HepG2 (cell line): ENCODE results near the gene RBM27. TPM values are rescaled to one million over a fixed set of nuclear protein-coding genes. Genes with fewer than 3 reads are reported as not detected.

Experiments used
- ATAC-seq: fragments of 200-7000 bp; cut with Tn5 transposase; 3 replicates; pipeline ENCODE4 v1.9.1; 2020; ENCODE audit warnings: mild to moderate bottlenecking, moderate library complexity
- BruUV-seq: library from RNA; stranded (reverse); fragments of 400-500 nt; replicated peaks from 2 replicates; lab custom pipeline; 2021; lab: Mats Ljungman, UMichigan
- CTCF ChIA-PET: fragments of 300-600 bp; formaldehyde crosslinking; extraction: SDS; loops from one replicate; lab custom pipeline; 2021; ENCODE audit warnings: low total read pairs, inconsistent platforms, low intra/inter-chr PET ratio; lab: Yijun Ruan, JAX
- POLR2A ChIA-PET: fragments of 350-600 bp; sonication (Branson Sonifier 250); formaldehyde crosslinking; loops from one replicate; lab custom pipeline; 2020; ENCODE audit warnings: antibody characterized with exemption, inconsistent platforms; lab: Yijun Ruan, JAX
- DNase-seq: peaks from one replicate; pipeline ENCODE4 v3.0.0-alpha.2; 2015; ENCODE audit warnings: low spot score
- FAIRE-seq: peaks from 3 replicates; lab custom pipeline; 2011; peaks lifted over from hg19 to GRCh38; lab: Jason Lieb, UNC
- H2AFZ ChIP-seq: one replicate; pipeline ENCODE4 v1.6.1; 2011; ENCODE audit warnings: low read length, inconsistent platforms
- H3K27ac ChIP-seq: fragments of 300-600 bp; 3 replicates; pipeline ENCODE4 v1.8.0; 2011; ENCODE audit warnings: mixed run types, mild to moderate bottlenecking, mixed read lengths, low read length, inconsistent platforms; ENCODE audit not compliant: insufficient read depth; ENCODE audit errors: extremely low read length
- H3K27me3 ChIP-seq, 2 experiments: fragments of 200-600 bp in 1 of 2; 2 replicates in 1 of 2; 3 replicates in 1 of 2; pipeline versions ENCODE4 v1.6.0 to v1.8.0; 2011; ENCODE audit warnings: low read length in 2 of 2, mild to moderate bottlenecking in 2 of 2, moderate library complexity in 2 of 2, inconsistent platforms in 1 of 2; ENCODE audit not compliant: insufficient read depth in 2 of 2, control insufficient read depth in 1 of 2
- H3K36me3 ChIP-seq, 2 experiments: fragments of 200-600 bp in 1 of 2; replicated peaks in 1 of 2; 2 replicates in 1 of 2; 3 replicates in 1 of 2; pipeline versions ENCODE4 v1.5.1 to v1.8.0; 2011; ENCODE audit warnings: low read length in 2 of 2, inconsistent platforms in 1 of 2; ENCODE audit not compliant: insufficient read depth in 2 of 2, control insufficient read depth in 1 of 2
- H3K4me1 ChIP-seq: 2 replicates; pipeline ENCODE4 v1.5.1; 2012; ENCODE audit warnings: low read length, inconsistent platforms; ENCODE audit not compliant: insufficient read depth
- H3K4me2 ChIP-seq: 2 replicates; pipeline ENCODE4 v1.6.0; 2011; ENCODE audit warnings: low read depth, low read length, inconsistent platforms
- H3K4me3 ChIP-seq, 3 experiments: fragments of 200-600 bp in 1 of 3; sonication (generic), shearing (Covaris generic) in 1 of 3; replicated peaks in 1 of 3; 2 replicates each; pipeline ENCODE4 v1.5.1; 2011 to 2016; ENCODE audit warnings: low read length in 3 of 3, inconsistent platforms in 2 of 3, low read depth in 2 of 3, mild to moderate bottlenecking in 2 of 3, control low read depth in 1 of 3, mixed read lengths in 1 of 3; ENCODE audit not compliant: insufficient read depth in 1 of 3
- H3K79me2 ChIP-seq: one replicate; pipeline ENCODE4 v1.6.1; 2011; ENCODE audit warnings: low read length, inconsistent platforms; ENCODE audit not compliant: insufficient read depth
- H3K9ac ChIP-seq: 2 replicates; pipeline ENCODE4 v1.6.0; 2011; ENCODE audit warnings: mild to moderate bottlenecking, low read depth, low read length, inconsistent platforms; ENCODE audit not compliant: insufficient read depth
- H3K9me3 ChIP-seq: 2 replicates; pipeline ENCODE4 v1.5.1; 2012; ENCODE audit warnings: mild to moderate bottlenecking, low read length
- H4K20me1 ChIP-seq: 2 replicates; pipeline ENCODE4 v1.6.0; 2011; ENCODE audit warnings: inconsistent platforms, mild to moderate bottlenecking, low read length, moderate library complexity; ENCODE audit not compliant: insufficient read depth
- ARID2 ChIP-seq: sonication (generic); formaldehyde crosslinking; IDR thresholded peaks from 2 replicates; pipeline ENCODE4 v1.8.1; 2022; ENCODE audit warnings: mild to moderate bottlenecking, missing genetic modification reagents, borderline replicate concordance
- EHMT2 ChIP-seq: fragments of 200-600 bp; sonication (generic); IDR thresholded peaks from 2 replicates; pipeline ENCODE4 v1.7.0; 2017; ENCODE audit warnings: antibody characterized with exemption, low read depth, low read length, borderline replicate concordance
- GATAD2A ChIP-seq: IDR thresholded peaks from 2 replicates; pipeline ENCODE4 v1.6.1; 2016
- NPAS2 ChIP-seq: sonication (generic); formaldehyde crosslinking; IDR thresholded peaks from 2 replicates; pipeline ENCODE4 v1.8.0; 2022; ENCODE audit warnings: mild to moderate bottlenecking, missing genetic modification reagents, borderline replicate concordance
- POLR2G ChIP-seq: fragments of 200-400 bp; formaldehyde crosslinking; IDR thresholded peaks from 2 replicates; pipeline ENCODE4 v1.6.1; 2018; ENCODE audit warnings: mild to moderate bottlenecking, low read depth, low read length, moderate library complexity
- U2AF2 ChIP-seq: fragments of 200-400 bp; formaldehyde crosslinking; IDR thresholded peaks from 2 replicates; pipeline ENCODE4 v1.6.1; 2017; ENCODE audit warnings: low read depth, mild to moderate bottlenecking, low read length
- XRCC5 ChIP-seq: fragments of 200-400 bp; formaldehyde crosslinking; optimal IDR thresholded peaks from 2 replicates; pipeline ENCODE3; 2017; ENCODE audit warnings: mild to moderate bottlenecking, low read length
- ZNF484 ChIP-seq: sonication (generic); formaldehyde crosslinking; IDR thresholded peaks from 2 replicates; pipeline ENCODE4 v1.5.1; 2020; ENCODE audit warnings: mild to moderate bottlenecking, low read depth, missing genetic modification reagents, borderline replicate concordance
- WGBS: methylation state at CpG from one replicate; pipeline ENCODE4 v1.1.6; 2017; ENCODE audit warnings: low lambda C conversion rate; 5-methylcytosine and 5-hydroxymethylcytosine counted together
- in situ Hi-C: cut with HindIII; loops from 2 replicates; pipeline ENCODE4 v1.10.0; 2017; ENCODE audit warnings: low pct_unique_long_range_greater_than_20kb; ENCODE audit not compliant: extremely low pct_ligation_motif_present
- intact Hi-C: fragments of 100-400 bp; cut with micrococcal nuclease; formaldehyde crosslinking; loops from one replicate; pipeline ENCODE4 v1.10.0; 2022; ENCODE audit not compliant: unreplicated experiment
- polyA plus RNA-seq, 8 experiments: library from polyadenylated mRNA; depleted of rRNA in 3 of 8; stranded (reverse) in 7 of 8; unstranded in 1 of 8; fragments of >200 nt; fragmentation: Illumina TruSeq in 4 of 8; extraction: Trizol in 4 of 8; gene quantifications; 2 replicates each; pipeline versions ENCODE4 v1.2.1 to v1.2.3, GENCODE V29; 2011 to 2016; ENCODE audit warnings: low read depth in 4 of 8, missing spikeins in 1 of 8, mixed read lengths in 1 of 8; ENCODE audit not compliant: insufficient read depth in 1 of 8
- total RNA-seq, 5 experiments: library from RNA; depleted of rRNA; stranded (reverse); fragments of >200 nt; fragmentation: Illumina TruSeq; extraction: Trizol; gene quantifications; 2 replicates each; pipeline ENCODE4 v1.2.3, GENCODE V29; 2016; ENCODE audit warnings: low read depth in 1 of 5
- TF ChIP-seq, protein P1 (sequence below): sonication (generic); formaldehyde crosslinking; IDR thresholded peaks from 2 replicates; pipeline ENCODE4 v1.4.0; 2020; ENCODE audit warnings: missing genetic modification reagents
- TF ChIP-seq, protein P2 (sequence below): sonication (generic); formaldehyde crosslinking; conservative IDR thresholded peaks from 2 replicates; pipeline ENCODE4 v1.4.0; 2020; ENCODE audit warnings: missing genetic modification reagents
- TF ChIP-seq, protein P3 (sequence below): sonication (generic); formaldehyde crosslinking; IDR thresholded peaks from 2 replicates; pipeline ENCODE4 v1.5.1; 2020; ENCODE audit warnings: missing genetic modification reagents, mild to moderate bottlenecking, borderline replicate concordance
- TF ChIP-seq, protein P4 (sequence below): sonication (generic); formaldehyde crosslinking; IDR thresholded peaks from 2 replicates; pipeline ENCODE4 v1.8.1; 2023; ENCODE audit warnings: missing genetic modification reagents, inconsistent platforms, borderline replicate concordance
- TF ChIP-seq, protein P5 (sequence below): IDR thresholded peaks from 2 replicates; pipeline ENCODE4 v1.6.1; 2016; ENCODE audit warnings: mild to moderate bottlenecking

The RBM27 gene
- total and polyA plus RNA-seq, 2 of the 13 experiments (the other 11 are each of a cell fraction or from before 2014, with no cell fraction given) = 12.9 to 23.4 TPM

DNA sequence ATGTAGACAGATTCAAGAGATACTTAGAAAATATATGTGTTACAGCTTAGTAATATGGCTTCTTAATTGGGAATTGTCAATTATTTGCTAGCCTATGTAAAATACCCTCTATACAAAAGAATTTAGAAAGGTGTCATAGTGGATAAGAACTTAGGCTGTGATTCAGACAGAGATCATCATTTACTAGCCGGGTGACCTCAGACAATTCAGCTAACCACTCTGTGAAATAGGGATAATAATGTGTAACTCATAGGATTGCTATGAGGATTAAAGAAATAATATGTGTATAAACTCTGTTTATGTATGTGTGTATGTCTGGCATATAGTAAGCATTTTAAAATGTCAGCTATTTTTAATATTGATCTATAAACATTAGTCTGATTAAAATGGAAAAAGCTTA lies 15.0 kb upstream of the RBM27 start:
- H2AFZ ChIP-seq = no peak overlapping the region
- ChIA-PET POLR2A (no interaction called here), CTCF (no interaction called here)
- no peak for ATAC-seq
- H3K4me2 ChIP-seq = no peak overlapping the region
- no peak overlapping the region for H3K9ac ChIP-seq
- in situ Hi-C loops (no loop called here), intact Hi-C loops (no loop called here)
- H3K4me1 ChIP-seq = peaks cover 29% of the 10 kb centered on the region
- H3K27me3 ChIP-seq = no peaks in the 10 kb centered on the region
- no peak for FAIRE-seq
- no TSS peak for BruUV-seq
- no peaks in the 10 kb centered on the region for H4K20me1 ChIP-seq
- no peak overlapping the region for H3K4me3 ChIP-seq
- no peaks in the 10 kb centered on the region for H3K36me3 ChIP-seq
- H3K79me2 ChIP-seq = no peaks in the 10 kb centered on the region
- no peak overlapping the region for H3K27ac ChIP-seq
- 0% methylated on average over 1 of the region's 1 CpG for WGBS
- no peaks in the 10 kb centered on the region for H3K9me3 ChIP-seq
- DNase-seq = no peak
- TF ChIP-seq, protein P1, sequence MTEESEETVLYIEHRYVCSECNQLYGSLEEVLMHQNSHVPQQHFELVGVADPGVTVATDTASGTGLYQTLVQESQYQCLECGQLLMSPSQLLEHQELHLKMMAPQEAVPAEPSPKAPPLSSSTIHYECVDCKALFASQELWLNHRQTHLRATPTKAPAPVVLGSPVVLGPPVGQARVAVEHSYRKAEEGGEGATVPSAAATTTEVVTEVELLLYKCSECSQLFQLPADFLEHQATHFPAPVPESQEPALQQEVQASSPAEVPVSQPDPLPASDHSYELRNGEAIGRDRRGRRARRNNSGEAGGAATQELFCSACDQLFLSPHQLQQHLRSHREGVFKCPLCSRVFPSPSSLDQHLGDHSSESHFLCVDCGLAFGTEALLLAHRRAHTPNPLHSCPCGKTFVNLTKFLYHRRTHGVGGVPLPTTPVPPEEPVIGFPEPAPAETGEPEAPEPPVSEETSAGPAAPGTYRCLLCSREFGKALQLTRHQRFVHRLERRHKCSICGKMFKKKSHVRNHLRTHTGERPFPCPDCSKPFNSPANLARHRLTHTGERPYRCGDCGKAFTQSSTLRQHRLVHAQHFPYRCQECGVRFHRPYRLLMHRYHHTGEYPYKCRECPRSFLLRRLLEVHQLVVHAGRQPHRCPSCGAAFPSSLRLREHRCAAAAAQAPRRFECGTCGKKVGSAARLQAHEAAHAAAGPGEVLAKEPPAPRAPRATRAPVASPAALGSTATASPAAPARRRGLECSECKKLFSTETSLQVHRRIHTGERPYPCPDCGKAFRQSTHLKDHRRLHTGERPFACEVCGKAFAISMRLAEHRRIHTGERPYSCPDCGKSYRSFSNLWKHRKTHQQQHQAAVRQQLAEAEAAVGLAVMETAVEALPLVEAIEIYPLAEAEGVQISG = no peak
- TF ChIP-seq, protein P2, sequence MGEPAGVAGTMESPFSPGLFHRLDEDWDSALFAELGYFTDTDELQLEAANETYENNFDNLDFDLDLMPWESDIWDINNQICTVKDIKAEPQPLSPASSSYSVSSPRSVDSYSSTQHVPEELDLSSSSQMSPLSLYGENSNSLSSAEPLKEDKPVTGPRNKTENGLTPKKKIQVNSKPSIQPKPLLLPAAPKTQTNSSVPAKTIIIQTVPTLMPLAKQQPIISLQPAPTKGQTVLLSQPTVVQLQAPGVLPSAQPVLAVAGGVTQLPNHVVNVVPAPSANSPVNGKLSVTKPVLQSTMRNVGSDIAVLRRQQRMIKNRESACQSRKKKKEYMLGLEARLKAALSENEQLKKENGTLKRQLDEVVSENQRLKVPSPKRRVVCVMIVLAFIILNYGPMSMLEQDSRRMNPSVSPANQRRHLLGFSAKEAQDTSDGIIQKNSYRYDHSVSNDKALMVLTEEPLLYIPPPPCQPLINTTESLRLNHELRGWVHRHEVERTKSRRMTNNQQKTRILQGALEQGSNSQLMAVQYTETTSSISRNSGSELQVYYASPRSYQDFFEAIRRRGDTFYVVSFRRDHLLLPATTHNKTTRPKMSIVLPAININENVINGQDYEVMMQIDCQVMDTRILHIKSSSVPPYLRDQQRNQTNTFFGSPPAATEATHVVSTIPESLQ (CRISPR knock-in tag) = no peak
- TF ChIP-seq, protein P3, sequence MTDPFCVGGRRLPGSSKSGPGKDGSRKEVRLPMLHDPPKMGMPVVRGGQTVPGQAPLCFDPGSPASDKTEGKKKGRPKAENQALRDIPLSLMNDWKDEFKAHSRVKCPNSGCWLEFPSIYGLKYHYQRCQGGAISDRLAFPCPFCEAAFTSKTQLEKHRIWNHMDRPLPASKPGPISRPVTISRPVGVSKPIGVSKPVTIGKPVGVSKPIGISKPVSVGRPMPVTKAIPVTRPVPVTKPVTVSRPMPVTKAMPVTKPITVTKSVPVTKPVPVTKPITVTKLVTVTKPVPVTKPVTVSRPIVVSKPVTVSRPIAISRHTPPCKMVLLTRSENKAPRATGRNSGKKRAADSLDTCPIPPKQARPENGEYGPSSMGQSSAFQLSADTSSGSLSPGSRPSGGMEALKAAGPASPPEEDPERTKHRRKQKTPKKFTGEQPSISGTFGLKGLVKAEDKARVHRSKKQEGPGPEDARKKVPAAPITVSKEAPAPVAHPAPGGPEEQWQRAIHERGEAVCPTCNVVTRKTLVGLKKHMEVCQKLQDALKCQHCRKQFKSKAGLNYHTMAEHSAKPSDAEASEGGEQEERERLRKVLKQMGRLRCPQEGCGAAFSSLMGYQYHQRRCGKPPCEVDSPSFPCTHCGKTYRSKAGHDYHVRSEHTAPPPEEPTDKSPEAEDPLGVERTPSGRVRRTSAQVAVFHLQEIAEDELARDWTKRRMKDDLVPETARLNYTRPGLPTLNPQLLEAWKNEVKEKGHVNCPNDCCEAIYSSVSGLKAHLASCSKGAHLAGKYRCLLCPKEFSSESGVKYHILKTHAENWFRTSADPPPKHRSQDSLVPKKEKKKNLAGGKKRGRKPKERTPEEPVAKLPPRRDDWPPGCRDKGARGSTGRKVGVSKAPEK (CRISPR knock-in tag) = no peak
- TF ChIP-seq EHMT2 = no peak
- TF ChIP-seq XRCC5 = no peak
- TF ChIP-seq, protein P4, sequence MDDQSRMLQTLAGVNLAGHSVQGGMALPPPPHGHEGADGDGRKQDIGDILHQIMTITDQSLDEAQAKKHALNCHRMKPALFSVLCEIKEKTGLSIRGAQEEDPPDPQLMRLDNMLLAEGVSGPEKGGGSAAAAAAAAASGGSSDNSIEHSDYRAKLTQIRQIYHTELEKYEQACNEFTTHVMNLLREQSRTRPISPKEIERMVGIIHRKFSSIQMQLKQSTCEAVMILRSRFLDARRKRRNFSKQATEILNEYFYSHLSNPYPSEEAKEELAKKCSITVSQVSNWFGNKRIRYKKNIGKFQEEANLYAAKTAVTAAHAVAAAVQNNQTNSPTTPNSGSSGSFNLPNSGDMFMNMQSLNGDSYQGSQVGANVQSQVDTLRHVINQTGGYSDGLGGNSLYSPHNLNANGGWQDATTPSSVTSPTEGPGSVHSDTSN (CRISPR knock-in tag) = no peak
- no peak for TF ChIP-seq GATAD2A (CRISPR knock-in tag)
- no peak for TF ChIP-seq ZNF484 (CRISPR knock-in tag)
- TF ChIP-seq, protein P5, sequence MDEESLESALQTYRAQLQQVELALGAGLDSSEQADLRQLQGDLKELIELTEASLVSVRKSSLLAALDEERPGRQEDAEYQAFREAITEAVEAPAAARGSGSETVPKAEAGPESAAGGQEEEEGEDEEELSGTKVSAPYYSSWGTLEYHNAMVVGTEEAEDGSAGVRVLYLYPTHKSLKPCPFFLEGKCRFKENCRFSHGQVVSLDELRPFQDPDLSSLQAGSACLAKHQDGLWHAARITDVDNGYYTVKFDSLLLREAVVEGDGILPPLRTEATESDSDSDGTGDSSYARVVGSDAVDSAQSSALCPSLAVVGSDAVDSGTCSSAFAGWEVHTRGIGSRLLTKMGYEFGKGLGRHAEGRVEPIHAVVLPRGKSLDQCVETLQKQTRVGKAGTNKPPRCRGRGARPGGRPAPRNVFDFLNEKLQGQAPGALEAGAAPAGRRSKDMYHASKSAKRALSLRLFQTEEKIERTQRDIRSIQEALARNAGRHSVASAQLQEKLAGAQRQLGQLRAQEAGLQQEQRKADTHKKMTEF = no peak
- no peak for TF ChIP-seq U2AF2
- no peak for TF ChIP-seq NPAS2
- no peak for TF ChIP-seq POLR2G
- no peak for TF ChIP-seq ARID2 (CRISPR knock-in tag)
